Endothelial cell of umbilical vein (primary cell): ENCODE results near the gene UROC1. TPM values are rescaled to one million over a fixed set of nuclear protein-coding genes. Genes with fewer than 3 reads are reported as not detected.

ENCODE experiments used
- BruUV-seq: library from RNA; stranded (reverse); fragments of 400-500 nt; replicated peaks from 2 replicates; lab custom pipeline; 2021; lab: Mats Ljungman, UMichigan
- CTCF ChIA-PET: fragments of 300-600, 350-600 bp; sonication (Branson Sonifier 250); formaldehyde crosslinking; loops from one replicate; lab custom pipeline; 2021; ENCODE audit warnings: antibody characterized with exemption, inconsistent platforms; lab: Charles Lee
- POLR2A ChIA-PET: fragments of 300-600, 350-600 bp; sonication (Branson Sonifier 250); formaldehyde crosslinking; loops from one replicate; lab custom pipeline; 2021; ENCODE audit warnings: antibody characterized with exemption, inconsistent platforms; lab: Charles Lee
- DNase-seq: peaks from one replicate; pipeline ENCODE4 v3.0.0-alpha.2; 2011; ENCODE audit warnings: low read depth, low spot score
- FAIRE-seq: peaks from 2 replicates; lab custom pipeline; 2011; peaks lifted over from hg19 to GRCh38; lab: Jason Lieb, UNC
- H2AFZ ChIP-seq: 2 replicates; pipeline ENCODE4 v1.6.0; 2012; ENCODE audit warnings: low read depth, low read length, control low read depth, inconsistent platforms
- H3K27ac ChIP-seq: 2 replicates; pipeline ENCODE4 v1.5.1; 2011; ENCODE audit warnings: low read depth, mild to moderate bottlenecking, control low read depth, low read length, moderate library complexity; ENCODE audit not compliant: insufficient read depth
- H3K27me3 ChIP-seq, 2 experiments: 2 replicates each; pipeline versions ENCODE4 v1.6.0 to v1.6.1; 2011; ENCODE audit warnings: low read length in 2 of 2, mixed read lengths in 1 of 2; ENCODE audit not compliant: control insufficient read depth in 2 of 2, insufficient read depth in 2 of 2
- H3K36me3 ChIP-seq, 2 experiments: 2 replicates in 1 of 2; 3 replicates in 1 of 2; pipeline ENCODE4 v1.5.1; 2011; ENCODE audit warnings: low read length in 2 of 2, mild to moderate bottlenecking in 1 of 2, moderate library complexity in 1 of 2; ENCODE audit not compliant: control insufficient read depth in 2 of 2, insufficient read depth in 2 of 2; ENCODE audit errors: extremely low read depth in 1 of 2
- H3K4me1 ChIP-seq: 3 replicates; pipeline ENCODE4 v1.5.1; 2011; ENCODE audit warnings: mild to moderate bottlenecking, low read length; ENCODE audit not compliant: control insufficient read depth, insufficient read depth; ENCODE audit errors: extremely low read depth
- H3K4me2 ChIP-seq: 2 replicates; pipeline ENCODE4 v1.6.1; 2011; ENCODE audit warnings: low read length, control low read depth, mixed read lengths; ENCODE audit not compliant: insufficient read depth
- H3K4me3 ChIP-seq, 3 experiments: fragments of 200-600 bp in 1 of 3; sonication (generic), shearing (Covaris generic) in 1 of 3; replicated peaks in 1 of 3; 2 replicates each; pipeline ENCODE4 v1.5.1; 2011 to 2016; ENCODE audit warnings: control low read depth in 3 of 3, low read length in 3 of 3, mild to moderate bottlenecking in 2 of 3, inconsistent platforms in 1 of 3, low read depth in 1 of 3, moderate library complexity in 1 of 3; ENCODE audit not compliant: insufficient read depth in 1 of 3
- H3K79me2 ChIP-seq: 2 replicates; pipeline ENCODE4 v1.6.0; 2012; ENCODE audit warnings: low read length, inconsistent platforms; ENCODE audit not compliant: control insufficient read depth, insufficient read depth
- H3K9ac ChIP-seq: replicated peaks from 2 replicates; pipeline ENCODE3; 2011; ENCODE audit warnings: low read length, control low read depth; ENCODE audit not compliant: insufficient read depth; ENCODE audit errors: extremely low read depth
- H3K9me1 ChIP-seq: replicated peaks from 3 replicates; pipeline ENCODE4 v1.6.0; 2011; ENCODE audit warnings: mild to moderate bottlenecking, low read length; ENCODE audit not compliant: control insufficient read depth, insufficient read depth; ENCODE audit errors: extremely low read depth
- H3K9me3 ChIP-seq: replicated peaks from 2 replicates; pipeline ENCODE4 v1.5.1; 2012; ENCODE audit warnings: low read length, inconsistent platforms; ENCODE audit not compliant: control insufficient read depth, insufficient read depth
- H4K20me1 ChIP-seq: replicated peaks from 2 replicates; pipeline ENCODE3; 2011; ENCODE audit warnings: mild to moderate bottlenecking, low read length; ENCODE audit not compliant: control insufficient read depth, insufficient read depth; ENCODE audit errors: extremely low read depth
- CTCF ChIP-seq, 2 donors: IDR thresholded peaks; 1 replicate in 1 of 2; 2 replicates in 1 of 2; pipeline ENCODE4 v1.5.1; 2011; ENCODE audit warnings: low read length in 2 of 2, mild to moderate bottlenecking in 2 of 2, moderate library complexity in 2 of 2, control low read depth in 1 of 2, inconsistent platforms in 1 of 2, low read depth in 1 of 2; ENCODE audit not compliant: insufficient read depth in 1 of 2; ENCODE audit errors: extremely low read depth in 1 of 2
- EZH2 ChIP-seq: IDR thresholded peaks from 2 replicates; pipeline ENCODE4 v1.6.1; 2012; ENCODE audit warnings: borderline replicate concordance, low read depth, mild to moderate bottlenecking, moderate library complexity, low read length, inconsistent platforms; ENCODE audit not compliant: severe bottlenecking
- FOS ChIP-seq: IDR thresholded peaks from 2 replicates; pipeline ENCODE4 v1.6.1; 2011; ENCODE audit warnings: mild to moderate bottlenecking, low read length, moderate library complexity, borderline replicate concordance; ENCODE audit not compliant: insufficient read depth
- GATA2 ChIP-seq: IDR thresholded peaks from 2 replicates; pipeline ENCODE4 v1.7.0; 2011; ENCODE audit warnings: low read depth, mild to moderate bottlenecking, moderate library complexity, mixed read lengths, low read length; ENCODE audit not compliant: insufficient read length, insufficient read depth
- JUN ChIP-seq: IDR thresholded peaks from 2 replicates; pipeline ENCODE4 v1.6.1; 2011; ENCODE audit warnings: borderline replicate concordance, low read depth; ENCODE audit not compliant: insufficient read length, insufficient read depth
- MAX ChIP-seq: IDR thresholded peaks from 2 replicates; pipeline ENCODE4 v1.6.1; 2011; ENCODE audit not compliant: insufficient read depth, insufficient read length
- MYC ChIP-seq: IDR thresholded peaks from one replicate; pipeline ENCODE4 v1.6.1; 2011; ENCODE audit warnings: mild to moderate bottlenecking, low read depth, low read length
- POLR2A ChIP-seq: IDR thresholded peaks from 2 replicates; pipeline ENCODE4 v1.6.1; 2012; ENCODE audit warnings: low read depth, mild to moderate bottlenecking, control low read depth, low read length
- POLR2AphosphoS5 ChIP-seq: IDR thresholded peaks from 2 replicates; pipeline ENCODE4 v1.6.1; 2012; ENCODE audit warnings: low read depth, mild to moderate bottlenecking, control low read depth, low read length, moderate library complexity; ENCODE audit not compliant: insufficient read depth
- dilution Hi-C: fragments of 300-500 bp; cut with MboI; formaldehyde crosslinking; loops from one replicate; pipeline ENCODE4 v1.15.0; 2019; ENCODE audit warnings: low sequenced_read_pairs; ENCODE audit not compliant: extremely low pct_ligation_motif_present
- intact Hi-C: fragments of 100-400 bp; cut with micrococcal nuclease; formaldehyde crosslinking; loops from one replicate; pipeline ENCODE4 v1.10.0; 2022
- polyA plus RNA-seq, 4 experiments: library from polyadenylated mRNA; depleted of rRNA in 3 of 4; stranded (reverse) in 3 of 4; unstranded in 1 of 4; fragments of >200 nt; gene quantifications; 2 replicates each; pipeline versions ENCODE4 v1.2.1 to v1.2.3, GENCODE V29; 2011 to 2012; ENCODE audit warnings: missing spikeins in 1 of 4
- total RNA-seq: library from RNA; stranded (reverse); gene quantifications from 2 replicates; pipeline ENCODE4 v1.2.3, GENCODE V29; 2021

UROC1 gene
- total and polyA plus RNA-seq, 2 donors (not counting 3 experiments of a cell fraction or from before 2014, with no cell fraction given): not detected

GRCh38 chr3:126434264-126434590 is 83.3 kb downstream of the UROC1 start:
- CTCF ChIA-PET: interaction anchor here (0.5 to 1.1 kb wide), 2 partner anchors 188 to 300 kb away, joined by 3 read pairs; no protein-coding TSS in a partner anchor
- no TSS peak for BruUV-seq

More at GRCh38 chr3:126434264-126434590, 83.3 kb downstream of the UROC1 start:
- Histone ChIP-seq H3K9me1 (no peaks in the 10 kb centered on the region), H3K4me1 (no peaks in the 10 kb centered on the region), H3K79me2 (no peaks in the 10 kb centered on the region), H3K4me2 (no peak overlapping the region), H3K27ac (no peak overlapping the region), H3K9me3 (no peaks in the 10 kb centered on the region), H3K36me3 (peaks cover 0 to 3% of the 10 kb centered on the region in 2 experiments), H2AFZ (no peak overlapping the region), H3K9ac (no peak overlapping the region), H4K20me1 (no peaks in the 10 kb centered on the region), H3K4me3 (no peak overlapping the region), H3K27me3 (no peaks in the 10 kb centered on the region)
- POLR2A ChIA-PET: no interaction called here
- TF ChIP-seq GATA2 (no peak), EZH2 (no peak), CTCF (IDR thresholded peaks at IDR 0.05; ENCODE audit: extremely low read depth in 1 of 2, insufficient read depth in 1 of 2, low read depth in 1 of 2, low read length in 2 of 2) (no peak), MAX (no peak), FOS (no peak), MYC (no peak), POLR2AphosphoS5 (no peak), JUN (no peak), POLR2A (no peak)
- intact Hi-C loops (no loop called here), dilution Hi-C loops (no loop called here)
- no peak for FAIRE-seq
- DNase-seq: no peak
